ENCODE results near the gene NSMCE3.
"Not testable (repeated sequence)": the region's sequence is repeated elsewhere in the genome, so short reads cannot be mapped to it uniquely, and the experiment has no call there.

NSMCE3 gene

DNA sequence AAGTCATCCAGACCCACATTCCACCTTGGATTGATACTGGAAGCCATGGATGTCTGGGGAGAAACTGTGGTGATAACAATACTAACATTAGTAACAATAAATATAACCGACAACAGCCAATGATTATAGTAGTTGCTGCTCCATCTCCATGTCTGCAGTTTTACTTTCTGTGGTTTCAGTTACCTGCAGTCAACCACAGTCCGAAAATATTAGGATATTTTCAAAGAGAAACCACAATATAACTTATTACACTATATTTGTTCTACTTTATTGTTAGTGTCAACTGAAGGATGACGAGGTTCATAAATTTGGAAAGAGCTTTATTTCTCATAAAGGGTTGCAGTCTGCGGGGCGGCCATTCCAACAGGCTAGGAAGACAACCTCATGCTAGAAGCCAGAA lies 2.6 kb upstream of the NSMCE3 start:
- DNase-seq: no peak
- in situ Hi-C loops (cut with MboI; ENCODE audit: low pct_unique_long_range_greater_than_20kb, low sequenced_read_pairs): no loop called here

DNA sequence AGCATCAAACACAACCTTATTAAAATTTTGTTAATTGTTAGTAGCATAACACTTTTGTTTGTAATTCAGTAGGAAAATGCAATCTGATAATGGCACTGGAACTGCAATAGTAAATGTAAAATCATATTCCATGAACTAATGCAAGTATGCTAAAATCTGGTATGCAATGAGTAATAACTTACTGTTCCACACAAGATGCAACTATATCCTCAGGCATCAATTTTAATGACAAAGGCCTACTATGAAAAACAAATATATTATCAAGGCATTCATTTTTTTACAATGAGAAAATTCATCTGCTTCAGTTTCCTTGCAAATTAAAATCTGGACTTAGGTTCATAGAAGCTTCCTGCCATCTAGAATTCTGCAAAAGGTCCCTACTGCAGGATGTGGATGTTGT lies 1.4 kb upstream of the NSMCE3 start:
- DNase-seq: no peak
- in situ Hi-C loops (cut with MboI; ENCODE audit: low pct_unique_long_range_greater_than_20kb, low sequenced_read_pairs): no loop called here

DNA sequence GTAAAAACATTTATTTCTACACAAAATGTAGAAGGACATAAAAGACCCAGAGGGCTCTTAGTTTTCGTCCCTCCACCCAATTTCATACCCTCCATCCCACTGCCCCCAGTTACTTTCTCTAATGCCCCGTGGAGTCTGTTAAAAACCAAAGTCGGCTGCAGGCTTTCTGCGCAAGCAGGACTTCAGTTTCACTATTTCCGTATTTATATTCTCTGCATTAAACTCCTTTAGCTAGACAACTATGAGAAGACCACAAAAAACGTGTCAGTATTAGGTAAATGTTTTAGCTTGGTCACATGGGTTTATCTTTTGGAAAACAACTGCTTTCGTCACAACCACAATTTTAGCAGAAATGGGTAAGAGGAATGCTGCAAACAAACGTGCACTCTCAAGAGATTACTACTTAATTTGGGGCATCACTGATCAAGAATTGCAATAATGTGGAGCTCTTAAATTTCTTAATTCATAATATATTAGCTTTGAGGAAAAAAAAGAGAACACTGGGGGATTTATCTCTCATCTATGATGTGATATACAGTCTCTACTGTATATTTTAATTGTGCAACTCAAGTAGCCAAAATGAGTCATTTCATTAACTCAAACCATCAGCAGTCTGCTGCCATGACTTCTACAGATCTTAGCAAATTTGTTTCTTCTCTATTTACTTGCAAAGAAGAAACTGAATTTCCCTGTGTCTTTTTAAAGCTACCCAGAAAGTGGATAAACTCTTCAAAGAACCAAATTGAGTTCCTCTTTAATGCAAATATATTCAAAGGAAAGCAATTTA lies 740 bp upstream of the NSMCE3 start:
- in situ Hi-C loops (cut with MboI; ENCODE audit: low pct_unique_long_range_greater_than_20kb, low sequenced_read_pairs): no loop called here
- no peak for DNase-seq

DNA sequence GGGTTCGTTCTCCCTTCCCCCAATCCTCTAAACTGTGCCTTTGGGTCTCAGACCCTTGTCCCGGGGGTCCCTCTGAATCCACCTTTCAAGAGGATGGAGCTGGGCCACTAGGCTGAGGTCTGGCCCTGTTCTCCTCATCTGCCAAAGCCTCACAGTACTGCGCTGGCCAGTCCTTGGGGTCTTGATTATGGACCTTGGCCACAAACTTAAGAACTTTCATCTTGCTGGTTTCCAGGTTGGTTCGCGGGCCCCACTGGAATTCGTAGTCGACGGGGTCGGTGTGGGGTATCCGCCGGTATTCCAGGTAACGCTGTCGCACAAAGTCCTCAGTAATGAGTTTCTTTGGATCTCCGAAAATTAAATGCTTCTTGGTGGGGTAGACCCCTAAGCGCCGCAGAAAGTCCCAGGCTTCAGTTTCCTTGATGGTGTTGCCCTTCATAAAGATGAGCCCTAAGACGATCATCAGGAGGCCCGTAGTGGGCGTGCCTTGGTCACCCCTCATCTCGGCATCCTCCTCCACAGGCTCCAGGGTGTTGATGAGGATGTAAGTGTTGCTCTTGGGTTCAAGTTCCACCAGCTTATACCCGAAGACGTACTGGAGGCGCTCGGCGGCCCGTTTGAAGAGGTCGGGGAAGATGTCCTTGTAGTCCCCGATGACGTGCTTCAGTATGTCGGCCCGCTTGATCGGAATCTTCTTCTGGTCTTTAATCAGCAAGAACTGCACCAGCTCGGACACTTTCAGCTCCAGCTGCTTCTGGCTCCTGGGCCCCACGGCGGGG lies 727 bp downstream of the NSMCE3 start:
- peak; percentile 48 for DNase-seq
- in situ Hi-C loops (cut with MboI; ENCODE audit: low pct_unique_long_range_greater_than_20kb, low sequenced_read_pairs): no loop called here

DNA sequence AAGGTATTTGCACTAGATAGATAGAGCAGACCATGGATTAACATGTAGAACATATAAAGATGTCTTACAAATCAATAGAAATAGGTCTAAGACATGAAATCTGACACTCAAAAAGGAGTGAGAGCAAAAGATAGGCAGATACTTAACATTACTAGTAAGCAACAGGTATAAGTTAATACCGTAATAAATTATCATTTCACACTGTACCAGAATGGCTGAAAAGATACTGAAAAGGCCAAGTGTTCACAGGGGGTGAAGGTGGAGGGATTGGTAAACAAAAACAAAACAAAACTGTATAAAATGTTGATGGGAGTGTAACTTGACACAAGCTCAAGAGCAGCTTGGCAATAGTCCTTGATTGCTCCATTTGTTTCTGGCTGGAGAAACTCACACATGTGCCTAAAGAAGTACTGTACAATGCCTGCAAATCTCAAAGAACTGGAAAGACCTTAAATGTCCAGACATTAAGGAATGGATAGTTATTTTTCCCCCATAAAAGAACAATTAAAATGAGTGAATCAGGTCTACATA lies 3.5 kb downstream of the NSMCE3 start:
- DNase-seq: no peak
- in situ Hi-C loops (cut with MboI; ENCODE audit: low pct_unique_long_range_greater_than_20kb, low sequenced_read_pairs): no loop called here

DNA sequence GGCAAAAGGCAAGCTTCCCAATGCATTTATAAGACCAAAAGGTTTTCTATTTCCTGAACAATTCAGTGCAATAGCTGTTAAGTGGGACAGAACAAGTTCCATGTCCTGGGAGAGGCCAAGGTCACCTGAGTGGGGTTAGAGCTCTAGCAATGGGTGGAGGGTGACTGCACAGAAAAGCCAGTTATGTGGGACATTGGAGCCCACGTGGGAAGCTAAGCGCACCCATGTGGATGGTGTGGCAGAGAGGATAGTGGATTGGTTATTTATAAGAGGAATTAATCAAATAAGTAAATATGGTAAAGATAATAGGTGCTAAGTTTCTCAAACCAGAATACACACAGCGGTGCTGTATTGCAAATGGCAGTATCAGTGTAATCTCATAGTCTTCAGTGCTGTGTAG lies 6.3 kb downstream of the NSMCE3 start:
- in situ Hi-C loops (cut with MboI; ENCODE audit: low pct_unique_long_range_greater_than_20kb, low sequenced_read_pairs): no loop called here
- no peak for DNase-seq

DNA sequence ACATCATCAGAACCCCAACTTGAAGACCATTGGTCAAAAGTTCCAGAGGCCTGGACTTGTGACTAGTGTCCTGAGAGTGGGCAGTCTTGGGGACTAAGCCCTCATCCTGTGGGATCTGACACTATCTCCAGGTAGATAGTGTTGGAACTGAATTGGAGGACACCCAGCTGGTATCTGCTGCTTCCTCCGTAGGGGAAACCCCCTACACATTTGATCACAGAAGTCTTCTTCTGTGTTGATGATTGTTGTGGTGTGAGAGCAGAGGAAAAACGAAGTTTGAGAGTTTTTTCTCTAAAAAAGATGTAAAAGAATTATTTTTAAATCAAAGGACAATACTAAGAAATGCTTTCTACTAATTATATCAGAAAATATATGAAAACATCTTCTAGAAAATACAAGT lies 6.9 kb downstream of the NSMCE3 start:
- no peak for DNase-seq
- in situ Hi-C loops (cut with MboI; ENCODE audit: low pct_unique_long_range_greater_than_20kb, low sequenced_read_pairs): no loop called here

DNA sequence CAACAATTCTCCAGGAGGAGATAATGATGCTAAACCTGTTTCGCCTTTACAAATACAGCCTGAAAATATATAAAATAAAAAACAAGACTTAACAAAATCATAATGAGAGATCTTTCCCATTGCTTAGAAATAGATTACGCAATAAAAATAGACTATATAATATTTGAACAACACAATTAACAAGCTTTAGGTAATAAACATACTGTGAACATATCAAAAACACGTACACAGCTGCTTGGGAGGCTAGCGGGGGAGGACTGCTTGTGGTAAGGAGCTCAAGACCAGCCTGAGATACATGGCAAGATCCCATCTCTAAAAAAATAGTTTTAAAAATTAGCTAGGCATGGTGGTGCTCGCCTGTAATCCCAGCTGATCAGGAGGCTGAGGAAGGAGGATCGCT lies 8.7 kb downstream of the NSMCE3 start:
- no peak for DNase-seq
- in situ Hi-C loops (cut with MboI; ENCODE audit: low pct_unique_long_range_greater_than_20kb, low sequenced_read_pairs): no loop called here

DNA sequence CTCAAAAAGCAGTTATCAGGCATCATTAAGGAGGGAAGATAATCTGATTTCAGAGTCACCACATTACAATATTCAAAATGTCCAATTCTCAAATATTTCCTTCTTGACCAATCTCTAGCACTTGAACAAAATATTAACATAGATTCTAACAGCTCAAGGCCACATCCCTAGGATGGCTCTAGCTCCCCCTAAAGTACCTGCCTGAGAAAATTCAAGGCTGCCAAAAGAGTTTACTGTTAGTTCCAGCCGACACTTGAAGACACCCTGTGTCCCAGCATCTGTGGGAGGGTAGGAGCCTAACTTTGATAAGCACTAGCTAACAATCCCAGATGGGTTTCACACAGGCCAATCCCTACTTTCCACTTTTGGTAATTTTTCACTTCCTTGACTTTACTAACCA lies 10.4 kb downstream of the NSMCE3 start:
- in situ Hi-C loops (cut with MboI; ENCODE audit: low pct_unique_long_range_greater_than_20kb, low sequenced_read_pairs): no loop called here
- DNase-seq: no peak

DNA sequence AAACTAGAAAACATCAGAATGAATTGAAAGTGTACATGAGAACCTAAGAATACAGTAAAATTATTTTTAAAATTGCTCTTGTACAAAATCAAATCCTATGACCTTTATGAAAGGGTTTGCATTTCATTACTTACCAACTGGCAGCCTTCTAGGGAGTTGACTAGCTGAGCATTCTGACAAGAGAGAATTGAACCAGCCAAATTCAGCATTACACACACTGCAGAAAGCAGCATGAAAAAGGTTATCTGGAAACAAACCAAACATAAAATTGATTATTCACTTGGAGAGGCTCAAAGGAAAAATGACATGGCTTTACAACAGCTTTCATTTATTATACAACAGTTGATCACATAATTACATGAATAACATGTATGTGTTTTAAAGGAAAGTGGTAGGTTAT lies 17.4 kb downstream of the NSMCE3 start:
- no peak for DNase-seq
- in situ Hi-C loops (cut with MboI; ENCODE audit: low pct_unique_long_range_greater_than_20kb, low sequenced_read_pairs): no loop called here

DNA sequence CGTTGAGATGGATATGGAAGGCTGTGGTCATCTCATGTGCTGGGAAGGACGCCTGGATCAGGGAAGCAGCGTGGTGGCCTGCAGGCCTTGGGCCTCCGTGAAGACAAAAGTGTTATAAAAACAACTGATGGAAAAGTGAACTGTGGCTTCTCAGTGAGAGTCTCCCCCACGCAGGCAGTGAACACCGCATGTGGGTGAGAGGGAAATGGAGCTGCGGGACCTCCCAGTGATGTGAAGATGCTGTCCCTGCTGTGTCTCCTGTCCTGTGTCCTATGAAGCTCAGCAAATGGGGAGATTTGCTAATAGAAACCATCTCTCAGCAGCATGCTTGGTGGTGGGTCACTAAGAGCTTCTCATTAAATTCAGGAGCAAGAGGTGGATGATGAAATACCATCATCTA lies 25.1 kb downstream of the NSMCE3 start:
- in situ Hi-C loops (cut with MboI; ENCODE audit: low pct_unique_long_range_greater_than_20kb, low sequenced_read_pairs): no loop called here

DNA sequence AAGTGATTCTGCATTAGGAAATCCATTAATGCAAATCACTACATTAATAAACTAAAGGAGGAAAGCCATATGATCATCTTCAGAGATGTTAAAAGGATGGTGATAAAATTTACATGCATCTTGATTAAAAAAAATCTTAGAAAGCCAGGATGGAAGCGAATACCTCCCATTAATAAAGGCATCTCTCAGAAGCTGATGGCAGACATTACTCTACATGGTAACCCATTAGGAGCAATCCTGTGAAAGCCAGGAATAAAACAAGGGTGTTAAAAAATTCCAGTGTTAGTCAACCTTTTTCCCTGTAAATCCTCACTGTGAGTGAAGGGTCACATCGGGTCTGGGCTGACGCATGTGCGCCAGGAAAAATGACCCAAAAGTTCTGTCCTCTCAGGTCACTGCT lies 25.5 kb downstream of the NSMCE3 start:
- in situ Hi-C loops (cut with MboI; ENCODE audit: low pct_unique_long_range_greater_than_20kb, low sequenced_read_pairs): no loop called here
- no peak for DNase-seq

More for the DNA sequence above, 25.1 kb downstream of the NSMCE3 start:
- no peak for DNase-seq

DNA sequence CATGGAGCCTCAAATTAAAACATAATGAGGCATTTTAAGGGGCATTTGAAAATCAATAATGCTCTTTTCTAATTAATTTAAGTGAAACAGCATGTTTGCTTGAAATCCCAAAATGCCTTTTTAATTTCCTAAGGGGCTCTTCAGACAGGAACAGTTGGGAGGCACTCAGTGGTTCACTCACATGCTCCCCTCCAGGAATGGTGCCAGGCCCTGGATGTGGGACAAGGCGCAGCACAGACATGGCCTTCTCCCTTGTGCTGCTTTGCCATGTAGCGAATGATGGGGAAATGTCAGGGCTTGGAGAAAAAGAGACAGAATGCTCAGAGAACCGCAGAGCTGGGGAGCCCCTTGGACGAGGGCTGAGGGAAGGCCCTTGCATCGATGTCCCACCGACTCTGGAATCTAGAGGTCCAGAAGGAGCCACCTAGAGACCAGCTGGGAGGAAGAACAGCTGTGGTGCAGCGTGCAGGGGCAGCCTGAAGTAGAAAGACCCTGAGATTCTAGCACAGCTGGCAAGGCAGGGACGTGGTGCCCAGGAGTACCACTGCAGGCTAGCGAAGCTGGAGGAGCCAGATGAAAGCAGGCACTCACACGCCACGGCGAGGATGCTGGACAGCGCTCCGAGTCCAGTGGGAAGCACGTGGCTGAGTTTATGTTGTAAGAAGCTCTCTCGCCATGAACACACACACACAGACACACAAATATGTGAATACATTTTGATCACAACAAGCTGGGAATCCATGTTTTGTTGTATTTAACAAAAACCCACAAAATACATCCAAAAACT lies 27.0 kb downstream of the NSMCE3 start:
- in situ Hi-C loops (cut with MboI; ENCODE audit: low pct_unique_long_range_greater_than_20kb, low sequenced_read_pairs): no loop called here
- no peak for DNase-seq

DNA sequence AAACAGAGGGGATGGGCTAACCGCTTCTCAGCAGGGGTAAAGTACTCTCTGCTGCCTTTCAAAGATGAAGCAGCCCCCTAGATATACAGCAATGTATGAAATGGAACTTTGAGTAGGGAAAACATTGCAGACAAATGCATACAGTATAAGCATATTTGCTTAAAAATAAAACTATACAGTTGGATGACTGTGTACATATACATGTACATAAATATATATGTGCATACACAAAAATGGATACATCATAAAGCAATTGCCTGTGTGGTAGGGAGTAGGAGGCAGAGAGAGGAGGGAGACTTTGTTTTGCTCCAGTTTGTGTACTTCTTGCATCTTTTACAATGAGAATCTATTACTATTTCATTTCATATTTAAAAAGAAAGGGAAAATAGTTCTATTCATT lies 28.4 kb downstream of the NSMCE3 start:
- DNase-seq: no peak
- in situ Hi-C loops (cut with MboI; ENCODE audit: low pct_unique_long_range_greater_than_20kb, low sequenced_read_pairs): no loop called here

DNA sequence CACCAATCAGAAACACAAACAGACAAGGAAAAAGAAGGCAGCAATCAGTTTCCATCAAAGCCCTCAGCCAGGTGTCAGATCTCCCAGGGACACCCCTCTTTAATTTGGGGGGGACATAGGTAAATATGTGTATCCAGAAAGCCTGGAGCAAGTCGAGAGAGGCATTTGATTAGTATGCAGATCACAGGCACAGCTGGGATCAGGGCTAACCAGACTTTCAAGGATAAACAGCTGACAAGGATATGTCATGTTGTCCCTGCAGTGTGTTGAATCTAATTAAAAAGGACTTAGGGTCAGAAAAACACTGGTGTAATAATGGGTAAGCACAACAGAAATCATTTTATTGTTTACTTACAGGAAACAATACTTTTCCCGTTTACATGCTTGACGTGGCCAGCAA lies 30.2 kb downstream of the NSMCE3 start:
- no peak for DNase-seq
- in situ Hi-C loops (cut with MboI; ENCODE audit: low pct_unique_long_range_greater_than_20kb, low sequenced_read_pairs): no loop called here

DNA sequence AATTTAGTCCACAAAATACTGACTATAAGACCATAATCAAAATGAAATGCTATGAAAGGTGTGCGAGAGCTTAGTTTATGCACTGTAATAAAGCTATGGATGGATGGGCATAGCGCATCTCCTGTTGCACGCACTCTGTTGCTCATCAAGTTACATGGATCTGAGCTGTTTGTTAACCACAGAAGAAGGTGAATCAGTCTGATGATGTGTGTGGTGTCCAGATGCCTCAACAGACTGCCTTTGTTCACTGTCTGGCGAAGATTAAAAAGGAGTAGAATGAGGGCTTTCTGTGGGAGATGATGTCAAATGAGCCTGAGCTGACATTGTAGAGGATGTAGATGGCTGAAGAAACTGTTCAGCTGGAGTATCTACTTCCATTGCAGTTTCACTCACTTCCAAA lies 36.1 kb downstream of the NSMCE3 start:
- in situ Hi-C loops (cut with MboI; ENCODE audit: low pct_unique_long_range_greater_than_20kb, low sequenced_read_pairs): no loop called here
- DNase-seq: no peak

DNA sequence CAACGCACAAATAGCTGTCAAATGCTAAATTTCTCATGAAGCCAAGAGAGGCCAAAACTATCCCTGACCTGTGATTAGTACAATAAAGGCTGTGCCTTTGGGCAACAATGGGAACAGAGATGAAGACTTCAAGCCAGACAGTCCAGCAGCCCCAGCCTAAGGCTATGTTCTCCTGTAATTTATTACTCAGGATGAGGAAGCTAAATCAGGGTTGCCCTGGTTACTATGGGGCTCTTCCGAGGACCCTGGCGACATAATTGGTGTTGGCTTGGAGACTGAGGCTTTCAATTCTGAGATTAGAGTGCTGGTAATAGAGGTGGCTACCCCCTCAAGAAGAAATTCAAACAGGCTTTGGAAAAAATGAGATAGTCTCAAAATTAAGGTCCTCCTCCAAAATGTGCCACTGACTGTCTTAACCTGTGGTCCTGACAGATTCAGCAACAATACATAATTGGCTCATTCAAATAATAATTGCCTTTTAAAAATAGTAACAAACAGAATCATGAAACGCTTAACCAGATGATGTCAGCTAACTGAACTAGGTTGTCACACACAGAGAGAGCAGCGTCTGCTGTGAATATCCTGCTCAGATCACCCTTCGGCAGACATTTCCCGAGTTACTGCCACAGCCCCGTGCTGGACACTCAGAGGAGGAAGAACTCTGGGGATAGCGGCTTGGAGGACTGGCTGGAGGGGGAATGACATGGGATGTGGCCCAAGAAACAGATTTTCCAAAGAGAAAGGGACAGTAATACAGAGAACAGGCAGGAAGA lies 43.0 kb downstream of the NSMCE3 start:
- no peak for DNase-seq
- in situ Hi-C loops (cut with MboI; ENCODE audit: low pct_unique_long_range_greater_than_20kb, low sequenced_read_pairs): no loop called here

DNA sequence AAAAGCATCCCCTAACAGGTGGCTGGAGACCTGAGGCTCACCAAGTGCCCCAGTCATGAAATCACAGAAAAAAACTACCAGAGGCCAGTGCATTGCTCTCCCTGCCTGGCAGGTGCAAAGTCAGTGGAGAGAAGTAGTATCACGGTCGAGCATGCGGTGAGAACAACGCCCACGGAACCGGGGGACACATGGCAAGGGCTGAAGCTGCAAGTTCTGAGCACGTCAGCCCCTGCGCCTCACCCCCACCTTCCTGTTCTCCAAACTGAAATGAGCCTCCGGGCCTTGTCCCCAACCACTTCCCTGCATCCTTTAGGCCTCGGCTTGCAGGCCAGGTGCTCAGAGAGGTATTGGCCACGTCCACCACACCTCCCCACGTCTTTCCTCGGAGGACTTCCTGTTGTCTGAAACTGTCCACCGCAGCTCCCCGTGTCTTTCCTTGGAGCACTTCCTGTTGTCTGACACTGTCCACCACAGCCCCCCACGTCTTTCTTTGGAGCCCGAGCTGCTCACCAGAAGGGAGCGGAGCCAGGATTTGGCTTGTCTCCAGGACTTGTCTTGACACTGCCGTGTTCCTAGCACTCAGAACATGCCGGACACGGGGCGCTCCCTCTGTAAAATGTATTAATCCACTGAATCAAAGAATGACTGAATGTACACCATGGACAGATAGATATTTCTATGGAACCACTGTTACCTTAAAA lies 43.9 kb downstream of the NSMCE3 start:
- in situ Hi-C loops (cut with MboI; ENCODE audit: low pct_unique_long_range_greater_than_20kb, low sequenced_read_pairs): no loop called here
- DNase-seq: no peak

DNA sequence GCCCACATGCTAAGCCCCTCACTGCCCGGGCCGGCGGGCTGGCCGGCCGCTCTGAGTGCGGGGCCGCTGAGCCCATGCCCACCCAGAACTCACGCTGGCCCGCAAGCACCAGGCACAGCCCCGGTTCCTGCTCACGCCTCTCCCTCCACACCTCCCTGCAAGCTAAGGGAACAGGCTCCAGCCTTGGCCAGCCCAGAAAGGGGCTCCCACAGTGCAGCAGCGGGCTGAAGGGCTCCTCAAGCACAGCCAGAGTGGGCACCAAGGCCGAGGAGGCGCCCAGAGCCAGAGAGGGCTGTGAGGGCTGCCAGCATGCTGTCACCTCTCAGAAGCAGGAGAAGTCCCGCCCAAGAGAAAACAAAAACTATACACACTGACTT lies 44.6 kb downstream of the NSMCE3 start:
- in situ Hi-C loops (cut with MboI; ENCODE audit: low pct_unique_long_range_greater_than_20kb, low sequenced_read_pairs): not testable (repeated sequence)

More for the DNA sequence above, 44.6 kb downstream of the NSMCE3 start:
- DNase-seq: not testable (repeated sequence)

Measured in KBM-7 (cell line).